ENCODE data around the gene MMP27.
"Not testable (repeated sequence)": the region's sequence is repeated elsewhere in the genome, so short reads cannot be mapped to it uniquely, and the experiment has no call there.

MMP27 gene, protein sequence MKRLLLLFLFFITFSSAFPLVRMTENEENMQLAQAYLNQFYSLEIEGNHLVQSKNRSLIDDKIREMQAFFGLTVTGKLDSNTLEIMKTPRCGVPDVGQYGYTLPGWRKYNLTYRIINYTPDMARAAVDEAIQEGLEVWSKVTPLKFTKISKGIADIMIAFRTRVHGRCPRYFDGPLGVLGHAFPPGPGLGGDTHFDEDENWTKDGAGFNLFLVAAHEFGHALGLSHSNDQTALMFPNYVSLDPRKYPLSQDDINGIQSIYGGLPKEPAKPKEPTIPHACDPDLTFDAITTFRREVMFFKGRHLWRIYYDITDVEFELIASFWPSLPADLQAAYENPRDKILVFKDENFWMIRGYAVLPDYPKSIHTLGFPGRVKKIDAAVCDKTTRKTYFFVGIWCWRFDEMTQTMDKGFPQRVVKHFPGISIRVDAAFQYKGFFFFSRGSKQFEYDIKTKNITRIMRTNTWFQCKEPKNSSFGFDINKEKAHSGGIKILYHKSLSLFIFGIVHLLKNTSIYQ

DNA sequence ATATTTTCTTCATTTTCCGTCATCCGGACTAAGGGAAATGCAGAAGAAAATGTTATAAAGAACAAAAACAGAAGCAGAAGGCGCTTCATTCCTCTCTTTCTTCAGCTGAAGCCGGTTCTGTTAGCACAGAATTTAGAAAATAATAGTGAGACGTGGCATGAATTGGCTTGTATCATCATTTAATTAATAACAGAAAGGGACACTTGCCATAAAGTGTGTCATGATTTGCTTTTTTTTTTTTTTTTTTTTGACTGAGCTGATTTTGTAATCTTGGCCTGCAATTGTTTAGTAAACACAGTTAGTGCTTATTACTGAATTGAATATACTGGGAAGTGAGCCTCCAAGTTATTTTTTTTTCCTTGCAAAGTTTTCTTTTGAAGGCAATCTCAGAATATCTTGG lies at the start of gene MMP27:
TSS of gene MMP27 (minus strand) at position 144 of the 400 bp plus-strand sequence. CDS start at position 89, 55 bp downstream.
- no peak for DNase-seq (ENCODE audit: low read depth)

DNA sequence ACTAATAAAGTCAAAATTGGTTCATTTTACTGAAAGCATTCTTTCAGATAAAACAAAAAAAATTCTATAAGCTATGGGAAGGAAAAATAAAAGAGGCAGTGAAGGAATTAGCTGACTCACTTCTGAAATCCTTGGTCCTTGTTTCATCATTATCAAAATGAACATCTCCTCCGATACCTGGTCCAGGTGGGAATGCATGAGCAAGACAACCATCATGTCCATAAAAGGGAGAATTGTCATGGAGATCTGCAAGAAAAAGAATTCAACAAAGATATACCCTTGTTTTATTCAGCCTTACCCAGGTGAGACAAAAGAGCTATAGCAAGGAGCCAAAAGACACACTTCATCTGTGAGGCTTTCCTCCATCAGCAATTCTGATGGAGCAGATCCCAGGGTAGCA lies 47.7 kb upstream of the MMP27 start:
- DNase-seq (ENCODE audit: low read depth) = no peak

DNA sequence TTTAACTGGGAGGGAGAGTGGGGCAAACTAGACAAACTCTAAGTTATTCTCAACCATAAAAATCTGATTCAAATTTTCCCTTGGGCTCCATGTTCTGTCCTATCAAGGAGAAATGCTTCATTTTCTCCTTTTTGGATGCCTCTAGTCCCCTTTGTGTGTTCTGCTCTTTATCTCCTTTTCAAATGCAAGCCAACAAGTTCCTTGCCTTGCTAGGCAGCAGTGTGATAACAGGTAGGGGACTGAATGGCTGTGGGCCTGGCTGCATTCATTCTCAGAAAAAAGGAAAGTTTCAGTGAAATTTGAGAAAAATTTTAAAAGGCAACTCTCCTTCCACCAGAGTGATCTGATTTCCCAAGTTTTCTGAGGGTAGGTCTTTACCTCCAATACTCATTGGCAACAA lies 46.1 kb upstream of the MMP27 start:
- DNase-seq (ENCODE audit: low read depth) = no peak

DNA sequence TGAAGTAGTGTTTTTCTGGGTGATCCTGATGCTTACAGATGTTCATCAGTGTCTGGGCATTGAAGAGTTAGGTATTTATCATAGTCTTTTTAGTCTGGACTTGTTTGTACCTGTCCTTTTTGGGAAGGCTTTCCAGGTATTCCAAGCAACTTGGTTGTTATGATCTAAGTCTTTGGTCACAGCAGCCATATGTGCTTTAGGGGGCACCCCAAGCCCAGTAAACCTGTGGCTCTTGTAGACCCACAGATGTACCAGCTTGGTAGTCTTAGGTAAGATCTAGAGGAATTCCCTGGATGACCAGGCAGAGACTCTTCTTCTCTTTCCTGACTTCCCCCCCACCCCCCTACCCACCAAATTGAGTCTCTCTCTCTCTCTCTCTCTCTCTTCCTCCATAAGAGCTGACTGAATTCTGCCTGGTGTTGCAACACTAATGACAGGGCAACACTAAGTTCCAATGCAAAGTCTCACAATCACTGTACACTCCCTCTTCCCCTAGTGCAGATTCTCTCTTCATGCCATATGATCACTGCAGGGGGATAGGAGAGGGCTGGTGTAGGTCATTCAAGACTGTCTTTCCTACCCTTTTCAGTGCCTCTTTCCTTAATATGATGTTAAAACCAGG lies 43.6 kb upstream of the MMP27 start:
- no peak for DNase-seq (ENCODE audit: low read depth)

DNA sequence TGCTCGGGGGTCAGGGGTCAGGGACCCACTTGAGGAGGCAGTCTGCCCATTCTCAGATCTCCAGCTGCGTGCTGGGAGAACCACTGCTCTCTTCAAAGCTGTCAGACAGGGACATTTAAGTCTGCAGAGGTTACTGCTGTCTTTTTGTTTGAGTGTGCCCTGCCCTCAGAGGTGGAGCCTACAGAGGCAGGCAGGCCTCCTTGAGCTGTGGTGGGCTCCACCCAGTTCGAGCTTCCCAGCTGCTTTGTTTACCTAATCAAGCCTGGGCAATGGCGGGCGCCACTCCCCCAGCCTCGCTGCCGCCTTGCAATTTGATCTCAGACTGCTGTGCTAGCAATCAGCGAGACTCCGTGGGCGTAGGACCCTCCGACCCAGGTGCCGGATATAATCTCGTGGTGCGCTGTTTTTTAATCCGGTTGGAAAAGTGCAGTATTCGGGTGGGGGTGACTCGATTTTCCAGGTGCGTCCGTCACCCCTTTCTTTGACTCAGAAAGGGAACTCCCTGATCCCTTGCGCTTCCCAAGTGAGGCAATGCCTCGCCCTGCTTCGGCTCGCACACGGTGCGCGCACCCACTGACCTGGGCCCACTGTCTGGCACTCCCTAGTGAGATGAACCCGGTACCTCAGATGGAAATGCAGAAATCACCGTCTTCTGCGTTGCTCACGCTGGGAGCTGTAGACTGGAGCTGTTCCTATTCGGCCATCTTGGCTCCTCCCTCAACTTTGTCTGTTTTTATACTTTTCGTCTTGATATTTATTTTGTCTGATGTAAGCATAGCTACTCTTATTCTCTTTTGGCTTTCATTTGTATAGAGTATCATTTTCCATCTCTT lies 41.4 kb upstream of the MMP27 start:
- not testable (repeated sequence) for DNase-seq (ENCODE audit: low read depth)

DNA sequence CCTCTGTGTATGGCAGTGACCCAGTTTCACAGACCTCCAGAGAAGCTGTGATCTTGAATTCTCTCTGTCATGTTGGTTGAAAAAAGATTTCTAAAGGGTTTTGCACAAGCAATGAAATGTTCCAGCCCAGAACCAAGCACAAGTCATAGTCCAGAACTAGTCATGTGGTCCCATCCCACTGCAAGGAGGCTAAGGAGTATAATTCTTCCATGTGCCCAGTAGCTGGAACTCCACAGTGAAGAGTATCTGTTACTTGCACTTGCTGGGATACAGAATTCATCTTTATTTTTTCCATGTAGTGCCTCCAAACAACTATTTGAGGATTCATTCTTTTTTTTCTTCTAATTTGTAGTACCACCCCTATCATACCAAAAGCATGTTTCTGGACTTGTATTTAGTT lies 29.1 kb upstream of the MMP27 start:
- no peak for DNase-seq (ENCODE audit: low read depth)

DNA sequence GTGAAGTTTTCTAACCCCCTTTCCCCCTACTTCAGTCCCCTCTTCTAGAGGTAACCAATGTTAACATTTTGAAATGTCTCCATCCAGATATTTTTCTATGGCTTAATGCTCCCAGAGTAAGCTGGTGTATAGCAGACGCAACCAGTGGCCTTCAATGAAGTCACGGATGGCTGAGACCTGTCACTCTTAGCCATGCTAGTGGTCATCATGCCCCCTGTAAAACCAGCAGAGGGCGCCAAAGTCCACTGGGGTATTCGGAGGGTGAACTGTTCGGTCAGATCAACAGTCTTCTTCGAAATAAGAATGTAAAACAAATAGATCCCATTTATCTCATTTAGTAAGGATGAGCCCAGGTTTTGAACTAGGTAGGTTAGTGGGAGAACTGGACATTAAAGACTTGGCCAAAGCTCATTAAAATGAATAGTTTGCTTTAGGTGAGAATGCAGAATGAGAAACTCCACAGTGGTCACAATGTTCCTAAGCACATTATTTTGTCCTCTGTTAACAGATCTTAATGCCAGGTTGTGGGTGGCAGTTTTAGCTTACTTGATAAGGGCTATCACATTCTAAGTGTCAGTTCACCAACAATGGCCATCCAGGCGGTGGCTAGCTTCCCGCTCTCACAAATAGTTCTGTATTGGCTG lies 27.8 kb upstream of the MMP27 start:
- no peak for DNase-seq (ENCODE audit: low read depth)

DNA sequence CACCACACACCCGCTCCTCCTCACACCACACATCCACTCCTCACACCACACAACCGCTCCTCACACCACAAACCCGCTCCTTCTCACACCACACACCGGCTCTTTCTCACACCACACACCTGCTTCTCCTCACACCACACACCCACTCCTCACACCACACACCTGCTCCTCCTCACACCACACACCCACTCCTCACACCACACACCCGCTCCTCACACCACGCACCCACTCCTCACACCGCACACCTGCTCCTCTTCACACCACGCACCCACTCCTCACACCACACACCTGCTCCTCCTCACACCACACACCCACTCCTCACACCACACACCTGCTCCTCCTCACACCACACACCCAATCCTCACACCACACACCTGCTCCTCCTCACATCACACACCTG lies 25.4 kb upstream of the MMP27 start:
- DNase-seq (ENCODE audit: low read depth) = not testable (repeated sequence)

DNA sequence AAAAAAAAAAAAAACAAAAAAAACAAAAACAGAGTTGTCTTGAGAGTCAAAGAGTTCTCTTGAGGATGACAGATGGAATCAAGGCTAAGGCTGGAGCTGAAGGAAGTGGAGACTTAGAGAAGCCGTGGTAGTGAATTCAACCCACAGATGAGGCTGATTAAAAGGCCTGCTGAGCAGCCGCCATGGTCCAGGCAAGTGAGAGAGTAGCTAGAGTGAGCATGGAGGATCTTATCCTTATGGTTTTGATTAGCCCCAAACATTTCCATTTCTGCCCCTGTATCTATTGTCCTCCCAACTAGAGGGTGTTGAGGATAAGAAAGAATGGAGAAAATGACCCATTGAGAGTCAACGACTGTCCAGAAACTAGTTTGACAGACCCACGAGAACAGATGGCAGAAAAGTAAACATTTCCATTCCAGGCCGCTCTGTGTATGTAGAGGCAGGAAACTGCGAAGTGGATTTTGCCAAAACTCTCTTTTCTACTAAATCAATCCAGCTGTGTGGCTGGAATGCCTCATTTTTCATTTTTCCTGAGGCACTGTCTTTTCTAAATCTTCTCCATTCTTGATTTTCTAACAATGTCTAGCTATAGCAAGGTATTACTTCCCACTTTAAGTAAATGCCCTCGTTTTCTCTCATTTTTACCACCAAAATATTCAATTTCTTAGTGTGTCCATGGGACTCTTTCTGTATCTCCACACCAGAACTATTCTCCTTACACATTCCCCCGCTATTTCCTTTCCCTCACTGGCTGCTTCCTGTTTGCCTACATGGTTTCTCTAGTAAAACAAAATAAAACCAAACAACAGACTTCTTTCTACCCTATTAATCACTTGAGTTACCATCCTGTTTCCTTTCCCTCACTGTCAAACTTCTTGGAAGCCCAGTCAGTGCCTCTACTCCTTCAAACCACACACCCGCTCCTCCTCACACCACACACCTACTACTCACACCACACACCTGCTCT lies 24.6 kb upstream of the MMP27 start:
- no peak for DNase-seq (ENCODE audit: low read depth)

DNA sequence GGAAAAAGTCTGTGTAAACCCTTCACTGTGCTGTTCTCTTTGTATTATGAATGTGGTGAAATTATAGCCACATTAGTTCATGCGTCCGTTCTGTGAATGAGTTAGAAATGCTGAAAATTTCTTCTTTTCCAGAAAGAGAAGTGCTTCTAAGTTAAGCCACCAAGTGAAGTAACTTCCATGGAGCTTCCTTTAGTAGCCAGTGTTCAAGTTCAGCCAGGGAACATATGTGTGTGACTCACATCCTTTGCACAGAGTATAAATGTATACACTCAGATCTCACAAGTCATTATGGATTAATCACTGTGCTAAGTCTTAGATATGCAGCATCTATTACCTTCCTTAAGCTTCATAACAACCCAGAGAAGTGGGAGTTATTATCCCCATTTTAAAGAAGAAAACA lies 22.3 kb upstream of the MMP27 start:
- DNase-seq (ENCODE audit: low read depth) = no peak

DNA sequence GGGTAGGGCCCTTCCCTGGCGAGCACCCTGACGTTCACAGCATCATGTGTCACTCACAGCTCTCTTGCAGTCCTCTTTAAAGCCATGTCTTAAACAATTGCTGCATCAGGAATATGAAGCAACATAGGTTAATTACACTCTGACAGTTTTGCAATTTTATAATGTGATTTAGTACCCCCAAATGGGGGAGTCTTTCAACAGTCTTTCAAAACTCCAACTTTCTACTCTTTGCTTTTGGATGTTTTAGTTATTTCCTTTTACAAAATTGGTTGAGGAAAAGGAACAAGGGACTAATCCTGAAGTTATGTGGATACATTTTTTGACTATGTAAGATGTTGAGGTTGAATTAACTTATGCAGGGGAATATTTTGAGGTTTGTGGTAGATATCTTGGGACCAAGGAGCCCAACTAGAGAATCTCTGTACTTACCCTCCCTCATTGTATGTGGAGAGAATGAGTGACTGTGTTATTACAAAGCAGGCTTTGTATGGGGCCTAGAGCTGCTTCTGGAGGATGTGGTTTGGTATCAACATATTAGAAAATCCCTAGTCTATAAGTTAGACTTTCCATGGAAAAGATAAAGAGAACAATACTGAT lies 19.4 kb upstream of the MMP27 start, which contains the start of gene MMP8:
TSS of gene MMP8 (minus strand) at position 51 of the 597 bp plus-strand sequence. CDS start 99 bp downstream, outside the sequence.
- no peak for DNase-seq (ENCODE audit: low read depth)

DNA sequence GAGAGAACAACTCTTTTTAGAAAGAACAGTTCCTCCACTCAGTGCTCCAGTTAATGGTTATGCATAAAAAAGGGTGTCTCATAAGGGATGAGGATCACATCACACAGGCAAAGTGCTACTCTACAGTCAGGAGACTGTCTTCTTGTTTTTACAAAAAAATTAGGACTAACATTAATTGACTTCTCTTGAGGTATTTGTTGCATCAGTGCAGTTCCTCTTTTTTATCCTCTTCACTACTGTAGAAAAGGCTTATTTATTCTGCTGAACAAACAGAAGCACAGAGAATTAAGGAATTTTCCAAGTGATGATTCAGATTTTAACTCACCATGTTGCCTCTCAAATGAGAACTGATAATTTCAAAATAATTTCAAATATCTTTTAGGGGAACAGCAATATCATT lies 17.3 kb upstream of the MMP27 start:
- no peak for DNase-seq (ENCODE audit: low read depth)

DNA sequence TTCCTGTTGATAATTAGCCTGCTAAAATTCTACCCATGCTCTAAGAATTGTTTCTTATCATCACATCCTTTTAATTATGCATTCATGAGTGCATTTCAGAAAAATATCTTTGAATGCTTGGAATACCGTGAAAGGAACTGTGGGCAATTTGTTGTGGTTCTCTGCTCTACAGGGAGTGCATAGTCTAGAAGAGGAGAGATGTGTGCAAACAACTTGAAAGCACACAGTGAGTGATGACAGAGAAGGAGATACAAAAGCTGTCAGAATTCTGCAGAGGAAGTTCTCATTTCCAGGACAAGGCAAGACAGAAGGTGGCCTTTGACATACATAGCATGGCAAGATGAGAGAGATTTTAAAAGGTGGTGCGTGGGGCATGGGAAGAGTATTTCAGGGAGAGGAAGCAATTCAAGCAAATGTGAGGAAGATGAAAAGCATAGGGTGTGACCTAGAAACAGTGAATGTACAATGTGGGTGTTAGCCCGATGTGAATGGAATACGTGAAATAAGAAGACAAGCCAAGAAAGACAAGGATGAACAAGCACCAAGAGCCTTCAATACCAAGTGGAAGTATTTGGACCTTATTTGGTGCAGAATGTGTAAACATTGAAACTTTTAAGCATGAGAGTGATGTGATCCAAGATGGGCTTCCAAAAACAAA lies 14.2 kb upstream of the MMP27 start:
- DNase-seq (ENCODE audit: low read depth) = no peak

DNA sequence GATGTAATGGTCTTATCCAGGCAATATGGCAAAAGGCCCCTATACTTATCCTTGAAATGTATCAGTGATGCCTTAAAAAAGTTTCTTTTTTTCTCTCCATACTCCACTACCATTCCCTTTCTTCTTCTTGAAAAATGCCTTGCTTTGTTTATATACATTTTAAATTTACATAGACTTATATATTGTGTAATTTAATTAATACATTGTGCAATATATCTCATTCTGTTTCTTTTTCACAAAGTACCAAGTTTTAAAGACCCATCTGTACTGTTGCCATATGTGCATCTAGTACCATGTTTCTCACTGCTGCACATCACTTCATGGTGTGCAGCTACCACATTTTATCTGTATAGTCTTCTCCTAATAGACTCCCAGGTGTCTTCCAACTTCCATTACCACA lies 11.7 kb upstream of the MMP27 start:
- no peak for DNase-seq (ENCODE audit: low read depth)

DNA sequence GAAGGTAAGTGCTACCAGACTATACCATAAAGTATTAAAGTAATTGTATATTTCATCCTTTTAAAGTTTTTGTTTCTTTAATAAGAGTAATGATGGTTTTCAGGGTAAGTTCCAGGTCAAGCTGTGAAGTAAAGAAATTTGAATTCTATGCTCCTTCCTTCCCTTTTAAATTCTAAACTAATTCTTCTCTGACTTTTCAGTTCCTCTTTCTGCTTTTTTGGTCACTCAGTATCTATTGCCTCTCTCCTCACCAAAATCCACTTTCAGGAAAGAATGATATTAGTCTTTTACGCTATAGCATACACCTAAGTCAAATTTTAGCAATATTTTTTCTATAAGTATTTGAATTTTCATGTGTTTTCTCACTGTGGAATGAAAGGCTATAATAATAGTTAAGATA lies 11.0 kb upstream of the MMP27 start:
- no peak for DNase-seq (ENCODE audit: low read depth)

DNA sequence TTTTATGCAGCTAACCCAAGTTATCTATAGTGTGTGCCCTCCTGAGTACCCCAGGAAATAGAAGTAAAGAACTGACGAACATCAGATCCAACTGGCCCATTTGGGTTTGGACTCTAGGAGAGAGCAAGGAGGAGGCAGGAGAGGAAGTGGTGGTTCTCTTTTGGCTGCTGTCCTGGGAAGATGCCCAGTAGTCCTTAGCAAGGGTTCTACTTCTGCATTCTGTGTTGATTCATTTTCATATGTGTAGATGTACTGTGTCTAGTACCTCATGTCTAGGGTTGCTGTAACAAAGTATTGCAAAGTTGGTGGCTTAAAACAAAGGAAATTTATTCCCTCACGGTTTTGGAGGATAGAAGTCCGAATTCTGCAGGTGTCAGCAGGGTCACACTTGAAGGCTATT lies 6.6 kb upstream of the MMP27 start:
- no peak for DNase-seq (ENCODE audit: low read depth)

DNA sequence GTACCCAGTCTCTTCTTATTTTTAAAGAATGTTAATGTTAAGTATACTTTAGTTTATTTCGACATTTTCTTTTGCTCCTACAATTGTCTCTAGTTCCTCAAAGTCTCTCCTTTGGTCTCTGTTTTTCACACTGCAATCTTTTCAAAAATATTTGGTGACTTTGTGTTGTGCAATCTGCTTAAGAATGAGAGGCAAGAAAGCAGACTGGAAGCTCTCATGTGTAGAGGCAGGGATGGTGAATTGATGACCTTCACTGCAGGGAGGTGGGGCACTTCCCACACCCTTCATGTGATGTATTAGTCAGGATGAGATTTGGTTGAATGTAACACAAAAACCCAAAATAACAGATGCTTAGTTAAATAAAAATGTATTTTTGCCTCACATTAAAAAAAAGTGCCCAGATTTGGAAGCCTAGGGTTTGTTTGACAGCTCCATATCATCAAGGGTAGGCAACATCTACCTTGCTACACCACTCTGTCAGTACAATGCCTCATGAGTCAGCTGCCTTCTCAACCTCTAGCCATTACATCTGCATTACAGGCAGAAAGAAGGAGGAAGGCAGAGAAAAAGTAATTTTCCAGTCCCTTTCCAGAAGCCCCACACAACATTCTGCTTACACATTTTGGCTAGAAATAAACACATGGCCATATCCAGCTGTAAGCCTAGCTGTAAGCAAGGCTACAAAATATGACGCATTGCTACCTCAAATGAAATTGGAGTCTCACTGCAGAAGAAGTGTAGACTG lies 3.8 kb upstream of the MMP27 start:
- no peak for DNase-seq (ENCODE audit: low read depth)

DNA sequence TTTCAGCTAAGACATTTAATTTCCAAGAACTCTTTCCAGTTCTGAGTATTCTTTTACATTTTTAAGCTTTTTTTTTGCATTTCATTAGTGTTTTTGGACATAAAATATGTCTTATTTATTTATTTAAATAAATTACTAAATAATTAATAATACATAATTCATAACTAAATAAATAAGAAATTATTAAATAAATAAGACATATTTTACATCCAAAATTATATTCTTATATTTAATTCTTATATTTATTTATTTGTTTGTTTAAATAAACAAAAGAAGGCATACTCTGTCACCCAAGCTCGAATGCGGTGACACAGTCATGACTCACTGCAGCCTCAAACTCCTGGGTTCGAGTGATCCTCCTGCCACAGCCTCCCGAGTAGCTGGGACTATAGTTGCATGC lies 3.1 kb upstream of the MMP27 start:
- no peak for DNase-seq (ENCODE audit: low read depth)

DNA sequence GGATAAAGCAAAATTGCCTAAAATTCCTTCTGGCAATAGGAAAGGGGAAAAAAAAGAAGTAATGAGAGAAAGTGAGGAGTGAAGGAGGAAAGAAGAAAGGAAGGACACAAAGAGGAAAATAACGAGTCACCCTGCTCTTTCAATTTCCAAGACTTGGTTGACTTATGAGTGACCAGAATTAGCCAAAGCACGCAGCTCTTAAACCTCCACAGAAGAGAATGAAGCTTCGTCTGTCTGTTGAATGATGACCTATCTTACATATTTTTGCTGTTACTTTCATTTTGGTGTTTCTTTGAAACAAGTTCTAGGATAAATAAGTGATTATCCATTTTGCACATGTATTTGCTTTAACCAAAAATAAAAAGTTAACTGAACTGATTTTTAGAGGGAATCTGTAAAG lies 728 bp downstream of the MMP27 start:
- DNase-seq (ENCODE audit: low read depth) = no peak

All from activated gamma-delta T cell treated with anti-CD3 and anti-CD28 coated beads, Interleukin-2, amount 50 U/mL, for 16 hours (primary cell).